T47D (cell line): Measurements from ENCODE around the gene KCNJ4.
"Not testable (repeated sequence)": the region's sequence is repeated elsewhere in the genome, so short reads cannot be mapped to it uniquely, and the experiment has no call there.

ENCODE experiments used
- DNase-seq, 2 experiments: peaks; one replicate each; pipeline versions ENCODE4 v3.0.0 to v3.0.0-alpha.2; 2011 to 2012; ENCODE audit warnings: low read depth in 1 of 2, low spot score in 1 of 2
- JUND ChIP-seq: IDR thresholded peaks from 2 replicates; pipeline ENCODE4 v1.6.1; 2012; ENCODE audit warnings: low read depth
- in situ Hi-C: cut with HindIII; loops from 2 replicates; pipeline ENCODE4 v1.10.0; 2016; ENCODE audit warnings: low sequenced_read_pairs, low pct_unique_long_range_greater_than_20kb

KCNJ4 gene

DNA sequence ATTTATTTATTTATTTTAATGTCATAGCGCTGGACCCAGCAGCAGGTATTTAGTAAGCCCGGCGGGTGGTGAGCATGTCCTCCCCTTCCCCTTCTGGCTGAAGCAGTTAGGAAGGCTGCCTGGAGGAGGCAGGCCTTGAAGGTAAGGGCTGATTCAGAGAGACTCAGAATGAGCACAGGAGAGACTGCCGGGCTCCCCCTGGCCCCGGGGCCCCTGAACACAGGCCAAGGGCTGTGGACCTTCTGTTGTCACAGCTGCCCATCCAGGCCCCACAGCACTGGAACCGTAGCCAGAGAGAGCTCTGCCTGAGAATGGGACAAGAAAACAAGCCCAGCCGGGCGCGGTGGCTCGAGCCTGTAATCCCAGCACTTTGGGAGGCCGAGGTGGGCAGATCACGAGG, 52.8 kb downstream of the KCNJ4 start:
- DNase-seq, result no peak
- in situ Hi-C loops, result no loop called here
- no peak for TF ChIP-seq JUND

DNA sequence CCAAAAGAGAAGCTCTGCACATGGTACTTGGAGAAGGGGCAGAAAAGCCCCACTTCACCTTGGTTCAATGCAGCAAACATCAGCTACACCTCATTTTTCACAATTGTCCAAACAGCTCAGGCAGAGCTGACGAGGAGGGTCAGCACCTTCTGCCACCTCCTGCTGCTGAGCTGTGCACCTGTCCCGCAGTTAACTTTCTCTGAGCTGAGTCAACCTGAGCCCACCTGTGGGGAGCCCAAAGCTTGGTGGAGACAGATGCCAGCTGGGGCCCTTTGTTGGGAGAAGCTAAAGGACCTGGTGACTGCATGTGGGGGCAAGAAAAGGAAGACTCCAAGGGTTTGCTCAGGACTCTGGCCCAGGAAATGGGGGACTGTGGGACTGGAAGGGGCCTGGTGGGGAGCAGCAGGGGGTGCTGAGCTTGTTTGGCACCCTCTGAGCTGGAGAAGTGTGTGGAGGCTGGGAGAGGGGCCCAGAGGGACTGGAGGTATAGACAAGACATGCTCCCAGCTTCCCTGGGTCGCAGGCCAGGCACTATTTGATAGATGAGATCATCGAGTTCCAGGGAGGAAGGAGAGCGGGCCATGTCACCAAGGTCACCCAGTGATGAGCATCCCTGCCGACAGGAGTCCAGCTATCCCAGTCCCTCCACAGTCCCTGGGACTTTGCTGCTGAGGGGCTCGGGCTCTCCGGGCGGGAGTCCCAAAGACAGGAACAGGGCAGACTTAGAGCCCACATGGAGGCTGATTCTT, 53.5 kb downstream of the KCNJ4 start:
- in situ Hi-C loops, result no loop called here
- TF ChIP-seq JUND, result no peak
- DNase-seq, result no peak

GRCh38 chr22:38400256-38400655, 54.7 kb downstream of the KCNJ4 start:
- in situ Hi-C loops, DNase-seq: not testable (repeated sequence)

DNA sequence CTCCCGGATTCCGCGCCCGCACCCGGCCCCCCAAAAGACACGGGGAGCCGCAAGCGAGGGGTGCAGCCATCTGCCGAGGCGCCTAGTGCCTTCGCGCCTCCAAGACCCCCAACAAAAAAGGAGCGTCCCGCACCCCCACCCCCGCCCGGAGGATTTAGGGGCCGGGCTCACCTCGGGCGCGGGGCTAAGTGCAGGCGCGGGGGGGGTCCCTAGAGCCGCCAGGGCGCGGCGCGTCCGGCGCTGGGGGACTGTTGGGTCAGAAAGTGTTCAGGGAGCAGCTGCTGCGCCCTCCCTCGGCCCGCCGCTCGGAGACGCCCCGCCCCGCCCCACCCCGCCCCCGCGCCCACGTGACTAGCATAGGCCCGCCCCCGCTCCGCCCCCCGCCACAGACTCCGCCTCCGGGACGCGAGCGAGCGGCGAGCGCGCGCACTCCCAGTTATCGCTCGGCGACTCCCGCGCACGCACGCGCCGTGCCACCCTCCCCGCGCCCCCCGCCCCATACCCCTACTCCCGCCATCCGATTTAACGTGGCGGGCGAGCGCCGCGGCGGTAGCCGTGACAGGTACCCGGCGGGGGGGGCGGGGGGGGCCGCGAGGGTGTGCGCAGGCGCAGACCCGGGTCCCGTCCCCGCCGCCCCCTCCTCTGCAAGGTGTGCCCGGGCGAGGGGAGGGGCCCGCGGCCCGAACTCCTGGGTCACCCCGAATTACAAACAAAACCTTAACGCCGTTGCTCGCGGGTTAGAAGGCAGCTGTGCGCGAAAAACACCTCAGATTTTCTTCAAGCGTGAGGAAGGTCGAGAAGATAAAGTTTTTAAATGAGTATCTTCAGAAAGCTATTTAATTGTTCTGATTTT, 56.2 kb downstream of the KCNJ4 start:
- peak in 1 of 2 experiments; percentile 82 for DNase-seq
- no peak for TF ChIP-seq JUND

DNA sequence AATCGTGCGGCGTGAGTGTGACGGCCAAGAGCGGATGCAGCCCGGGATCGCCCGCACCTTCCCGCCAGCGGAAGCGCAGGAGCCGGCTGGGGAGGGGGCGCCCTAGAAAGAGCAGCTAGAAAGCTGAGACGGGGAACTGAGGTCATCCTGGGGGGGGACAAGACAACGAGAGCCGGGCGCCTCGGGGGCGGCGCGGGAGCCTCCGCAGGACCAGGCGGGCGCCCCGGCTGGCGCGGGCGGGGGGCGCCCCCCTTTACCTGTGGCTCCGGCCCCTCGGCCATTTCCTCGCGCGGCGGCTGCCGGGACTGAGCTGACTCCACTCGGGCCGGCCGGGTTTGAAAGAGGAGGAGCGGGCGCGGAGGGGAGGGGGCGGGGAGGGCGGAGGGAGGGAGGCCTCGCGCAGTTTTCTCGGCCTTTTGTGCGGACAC, 56.8 kb downstream of the KCNJ4 start:
- DNase-seq, result peak; percentile 63 to 67
- in situ Hi-C loops, result not testable (repeated sequence)

More for the DNA sequence above, 56.2 kb downstream of the KCNJ4 start:
- in situ Hi-C loops, result no loop called here

GRCh38 chr22:38397189-38398085, 57.6 kb downstream of the KCNJ4 start:
- TF ChIP-seq JUND, result no peak
- in situ Hi-C loops, result no loop called here
- peak in 1 of 2 experiments; percentile 29 for DNase-seq

DNA sequence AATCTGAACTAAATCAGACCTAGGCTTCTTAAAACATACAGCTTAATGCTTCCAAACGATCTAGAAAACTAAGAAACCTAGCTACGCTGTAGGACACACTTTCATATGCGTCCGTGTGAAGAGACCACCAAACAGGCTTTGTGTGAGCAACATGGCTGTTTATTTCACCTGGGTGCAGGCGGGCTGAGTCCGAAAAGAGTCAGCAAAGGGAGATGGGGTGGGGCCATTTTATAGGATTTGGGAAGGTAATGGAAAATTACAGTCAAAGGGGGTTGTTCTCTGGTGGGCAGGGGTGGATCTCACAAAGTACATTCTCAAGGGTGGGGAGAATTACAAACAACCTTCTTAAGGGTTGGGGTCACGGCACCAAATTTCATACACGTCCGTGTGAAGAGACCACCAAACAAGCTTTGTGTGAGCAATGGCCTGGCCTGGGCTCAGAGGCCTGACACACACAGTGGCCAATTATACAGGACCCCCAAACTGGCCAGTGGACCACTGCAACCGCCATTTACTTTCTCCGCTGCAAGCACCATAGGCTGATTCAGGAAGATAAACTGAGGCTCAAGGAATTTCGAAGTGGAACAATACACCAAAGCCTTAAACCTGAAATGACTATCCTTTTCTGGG, 58.4 kb downstream of the KCNJ4 start:
- DNase-seq, in situ Hi-C loops: not testable (repeated sequence)

GRCh38 chr22:38395944-38396343, 59.1 kb downstream of the KCNJ4 start:
- DNase-seq, in situ Hi-C loops: not testable (repeated sequence)

DNA sequence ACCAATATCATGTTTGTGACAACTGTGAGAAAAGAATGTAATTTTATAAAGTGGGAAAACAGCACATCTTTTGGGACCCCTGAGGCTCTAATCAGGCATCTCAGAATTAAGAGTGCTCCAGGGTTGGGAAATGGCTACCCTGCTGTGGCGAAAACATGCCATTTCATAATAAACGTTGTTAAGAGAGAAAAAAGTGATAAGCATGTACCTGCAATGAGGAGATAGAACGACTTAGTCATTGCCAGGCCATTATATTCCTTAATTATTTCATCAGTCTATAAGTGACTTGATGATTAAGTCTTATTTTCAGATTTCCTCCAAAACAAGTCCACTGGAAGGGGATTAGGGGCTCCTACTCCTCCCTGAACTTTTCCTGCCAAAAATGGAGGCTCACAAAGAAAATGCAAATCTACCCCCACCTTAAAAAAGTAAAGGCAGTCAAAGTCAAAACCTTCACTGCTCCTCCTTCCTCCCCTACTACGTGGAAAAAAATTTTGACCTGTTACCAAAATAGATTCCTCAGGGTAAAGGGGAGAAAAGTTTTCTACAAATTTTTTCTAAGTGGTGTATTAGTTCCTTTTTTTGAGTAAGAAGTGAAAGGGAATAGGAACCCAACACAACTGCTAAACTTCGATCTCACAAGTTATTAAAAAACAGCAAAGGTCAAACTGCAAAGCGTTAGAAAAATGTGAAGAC, 59.9 kb downstream of the KCNJ4 start:
- DNase-seq, in situ Hi-C loops: not testable (repeated sequence)

DNA sequence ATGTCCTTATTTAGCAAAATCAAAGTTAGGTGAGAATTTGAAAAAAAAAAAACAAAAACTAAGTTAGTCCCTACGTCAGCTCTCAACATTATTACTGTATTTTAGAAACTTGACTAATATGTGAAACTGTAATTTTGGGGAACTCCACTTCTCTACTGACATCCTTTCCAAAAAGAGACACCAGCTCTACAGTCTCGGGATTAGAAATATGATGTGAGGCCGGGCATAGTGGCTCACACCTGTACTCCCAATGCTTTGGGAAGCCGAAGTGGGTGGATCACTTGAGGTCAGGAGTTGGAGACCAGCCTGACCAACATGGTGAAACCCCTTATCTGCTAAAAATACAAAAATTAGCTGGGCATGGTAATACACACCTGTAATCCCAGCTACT, 65.6 kb downstream of the KCNJ4 start:
- DNase-seq, in situ Hi-C loops: not testable (repeated sequence)

DNA sequence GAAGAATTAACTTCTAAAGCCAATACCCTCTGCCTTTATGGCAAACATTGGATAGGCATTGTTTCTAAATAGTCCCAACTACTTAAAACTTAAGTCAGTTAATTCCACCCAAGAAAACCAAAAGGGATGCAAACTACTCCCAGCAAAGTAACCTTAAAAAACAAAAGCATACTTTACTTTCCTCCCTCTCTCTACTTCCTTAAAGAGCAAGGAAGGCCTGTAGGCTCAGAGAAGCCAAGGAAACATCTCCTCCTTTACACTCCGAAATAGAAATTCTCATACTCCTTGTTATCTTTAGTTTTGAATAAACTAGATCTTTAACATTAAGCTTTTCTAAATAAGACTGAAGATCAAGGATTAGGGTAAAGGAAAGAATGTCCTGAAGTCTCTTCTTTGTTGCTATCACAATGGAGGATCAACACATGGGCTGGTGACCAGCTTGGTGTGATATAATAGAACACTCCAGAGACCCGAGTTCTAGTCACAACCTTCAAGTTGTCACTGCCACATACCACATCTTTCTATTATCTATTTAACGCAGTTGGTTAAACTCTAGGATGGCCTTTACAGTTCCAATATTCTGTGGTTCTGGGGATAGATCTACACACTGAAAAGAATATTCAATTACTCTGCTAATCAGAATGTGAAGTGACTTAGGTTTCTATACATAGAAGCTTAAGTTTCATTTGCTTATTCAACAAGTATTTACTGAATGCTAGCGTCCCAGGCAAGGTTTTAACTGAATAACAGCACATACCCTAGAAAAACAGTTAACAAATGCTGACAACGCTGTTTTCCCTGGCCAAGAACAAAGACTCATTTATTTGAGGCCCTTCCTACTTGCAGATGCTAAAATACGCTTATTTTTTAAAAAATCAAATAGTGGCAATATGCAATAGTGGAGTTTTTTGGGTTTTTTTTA, 66.2 kb downstream of the KCNJ4 start:
- in situ Hi-C loops, DNase-seq: not testable (repeated sequence)

GRCh38 chr22:38386918-38387317, 68.1 kb downstream of the KCNJ4 start:
- DNase-seq, in situ Hi-C loops: not testable (repeated sequence)
